Thymus (tissue), 11 donors: ENCODE measurements around the gene ZNF385B. TPM values are rescaled to one million over a fixed set of nuclear protein-coding genes. Genes with fewer than 3 reads are reported as not detected.
"Not testable (repeated sequence)": the region's sequence is repeated elsewhere in the genome, so short reads cannot be mapped to it uniquely, and the experiment has no call there.

Source experiments
- DNase-seq, 9 donors: peaks; one replicate each; pipeline ENCODE4 v3.0.0-alpha.2; 2013; ENCODE audit warnings: low spot score in 9 of 9, low read depth in 6 of 9, missing footprints in 1 of 9
- H3K27ac ChIP-seq, 2 donors: one replicate each; pipeline ENCODE4 v1.5.1; 2013; ENCODE audit warnings: control low read depth in 1 of 2, low read depth in 1 of 2, low read length in 1 of 2, mild to moderate bottlenecking in 1 of 2, moderate library complexity in 1 of 2
- H3K27me3 ChIP-seq, 2 donors: one replicate each; pipeline ENCODE4 v1.5.1; 2013; ENCODE audit warnings: low read length in 1 of 2; ENCODE audit not compliant: control insufficient read depth in 2 of 2, insufficient read depth in 1 of 2
- H3K36me3 ChIP-seq, 2 donors: one replicate each; pipeline ENCODE4 v1.5.1; 2013; ENCODE audit warnings: low read length in 1 of 2, mild to moderate bottlenecking in 1 of 2, moderate library complexity in 1 of 2; ENCODE audit not compliant: control insufficient read depth in 2 of 2, insufficient read depth in 2 of 2
- H3K4me1 ChIP-seq, 2 donors: one replicate each; pipeline ENCODE4 v1.5.1; 2013; ENCODE audit warnings: low read length in 2 of 2; ENCODE audit not compliant: control insufficient read depth in 2 of 2, insufficient read depth in 2 of 2
- H3K4me3 ChIP-seq, 2 donors: one replicate each; pipeline ENCODE4 v1.5.1; 2013; ENCODE audit warnings: low read length in 2 of 2, control low read depth in 1 of 2, mild to moderate bottlenecking in 1 of 2
- H3K9me3 ChIP-seq, 2 donors: one replicate each; pipeline ENCODE4 v1.5.1; 2013; ENCODE audit warnings: low read length in 1 of 2, mild to moderate bottlenecking in 1 of 2; ENCODE audit not compliant: control insufficient read depth in 2 of 2, insufficient read depth in 1 of 2
- WGBS: extraction: QIAGEN DNeasy Blood & Tissue Kit; methylation state at CpG from one replicate; pipeline ENCODE4 v1.1.7; 2013; 5-methylcytosine and 5-hydroxymethylcytosine counted together
- polyA plus RNA-seq: library from polyadenylated mRNA; stranded (reverse); fragments of 200-250 nt; gene quantifications from one replicate; pipeline ENCODE4 v1.2.3, GENCODE V29; 2013
- total RNA-seq: library from RNA; stranded (reverse); fragments of 120-200 nt; gene quantifications from one replicate; pipeline ENCODE4 v1.2.4, GENCODE V29; 2013
- donor health status: healthy.

The ZNF385B gene
- total and polyA plus RNA-seq, 2 donors, result 0.14 to 2.0 TPM

GRCh38 chr2:179467960-179468359 lies 393.5 kb downstream of the ZNF385B start:
- no peaks in the 10 kb centered on the region for H3K36me3 ChIP-seq
- DNase-seq, result no peak
- no peaks in the 10 kb centered on the region for H3K4me1 ChIP-seq
- no peaks in the 10 kb centered on the region for H3K27me3 ChIP-seq
- H3K27ac ChIP-seq, result no peak overlapping the region
- WGBS, result 97% methylated on average over 1 of the region's 1 CpG
- H3K4me3 ChIP-seq, result no peak overlapping the region
- H3K9me3 ChIP-seq, result no peaks in the 10 kb centered on the region

GRCh38 chr2:179467111-179467510 lies 394.3 kb downstream of the ZNF385B start:
- Histone ChIP-seq H3K4me1 (no peaks in the 10 kb centered on the region), H3K9me3 (no peaks in the 10 kb centered on the region), H3K27me3 (no peaks in the 10 kb centered on the region), H3K4me3 (no peak overlapping the region), H3K36me3 (no peaks in the 10 kb centered on the region), H3K27ac (no peak overlapping the region)
- no peak for DNase-seq

- no peak for DNase-seq
- H3K27me3 ChIP-seq, result no peaks in the 10 kb centered on the region
- H3K4me1 ChIP-seq, result no peaks in the 10 kb centered on the region
- no peaks in the 10 kb centered on the region for H3K36me3 ChIP-seq
- no peaks in the 10 kb centered on the region for H3K9me3 ChIP-seq
- no peak overlapping the region for H3K4me3 ChIP-seq
- no peak overlapping the region for H3K27ac ChIP-seq
Measured at GRCh38 chr2:179461420-179461819, 400.0 kb downstream of the ZNF385B start.

GRCh38 chr2:179460181-179460929 lies 401.1 kb downstream of the ZNF385B start:
- H3K27me3 ChIP-seq, result no peaks in the 10 kb centered on the region
- DNase-seq, result no peak
- H3K9me3 ChIP-seq, result no peaks in the 10 kb centered on the region
- no peak overlapping the region for H3K27ac ChIP-seq
- H3K36me3 ChIP-seq, result no peaks in the 10 kb centered on the region
- 88% methylated on average over 4 of the region's 4 CpGs for WGBS
- H3K4me3 ChIP-seq, result no peak overlapping the region
- no peaks in the 10 kb centered on the region for H3K4me1 ChIP-seq

- H3K4me3 ChIP-seq, H3K9me3 ChIP-seq: not testable (repeated sequence)
- WGBS, result 92% methylated on average over 5 of the region's 5 CpGs
Measured at GRCh38 chr2:179458113-179458512, 403.3 kb downstream of the ZNF385B start.

GRCh38 chr2:179455824-179456223 lies 405.6 kb downstream of the ZNF385B start:
- H3K4me1 ChIP-seq, result no peaks in the 10 kb centered on the region
- WGBS, result 98% methylated on average over 4 of the region's 4 CpGs
- H3K4me3 ChIP-seq, result no peak overlapping the region
- no peaks in the 10 kb centered on the region for H3K36me3 ChIP-seq
- H3K9me3 ChIP-seq, result no peaks in the 10 kb centered on the region
- H3K27ac ChIP-seq, result no peak overlapping the region
- no peaks in the 10 kb centered on the region for H3K27me3 ChIP-seq
- no peak for DNase-seq

More at GRCh38 chr2:179458113-179458512, 403.3 kb downstream of the ZNF385B start:
- not testable (repeated sequence) for H3K27ac ChIP-seq, H3K36me3 ChIP-seq, H3K4me1 ChIP-seq, DNase-seq, H3K27me3 ChIP-seq

- no peak overlapping the region for H3K27ac ChIP-seq
- H3K4me3 ChIP-seq, result no peak overlapping the region
- no peaks in the 10 kb centered on the region for H3K4me1 ChIP-seq
- H3K36me3 ChIP-seq, result no peaks in the 10 kb centered on the region
- H3K27me3 ChIP-seq, result no peaks in the 10 kb centered on the region
- WGBS, result 90% methylated on average over 4 of the region's 4 CpGs
- no peak for DNase-seq
- H3K9me3 ChIP-seq, result no peaks in the 10 kb centered on the region
Measured at GRCh38 chr2:179455172-179455524, 406.3 kb downstream of the ZNF385B start.

- Histone ChIP-seq H3K27ac (no peak overlapping the region), H3K36me3 (no peaks in the 10 kb centered on the region), H3K4me1 (no peaks in the 10 kb centered on the region), H3K4me3 (no peak overlapping the region), H3K27me3 (no peaks in the 10 kb centered on the region), H3K9me3 (no peaks in the 10 kb centered on the region)
- no peak for DNase-seq
Measured at GRCh38 chr2:179454443-179455171, 406.8 kb downstream of the ZNF385B start.

- Histone ChIP-seq H3K9me3 (no peaks in the 10 kb centered on the region), H3K27me3 (no peaks in the 10 kb centered on the region), H3K27ac (no peak overlapping the region), H3K36me3 (no peaks in the 10 kb centered on the region), H3K4me3 (no peak overlapping the region), H3K4me1 (no peaks in the 10 kb centered on the region)
- DNase-seq, result no peak
- 91% methylated on average over 4 of the region's 4 CpGs for WGBS
Measured at GRCh38 chr2:179449010-179449409, 412.4 kb downstream of the ZNF385B start.
